HFFc6 (cell line): ENCODE measurements around the gene HERC4. TPM values are rescaled to one million over a fixed set of nuclear protein-coding genes. Genes with fewer than 3 reads are reported as not detected.
A peak's percentile ranks its signal among the peaks of the same experiment; 100 is the strongest.
"Not testable (repeated sequence)": the region's sequence is repeated elsewhere in the genome, so short reads cannot be mapped to it uniquely, and the experiment has no call there.

Source experiments
- DNase-seq: peaks from one replicate; pipeline ENCODE4 v3.0.0-alpha.2; 2018
- H3K27ac Mint-ChIP-seq: 2 replicates; pipeline ENCODE4 v1.8.0; 2020; ENCODE audit warnings: mild to moderate bottlenecking, mixed read lengths
- H3K27me3 Mint-ChIP-seq: 2 replicates; pipeline ENCODE4 v1.8.0; 2021; ENCODE audit warnings: mild to moderate bottlenecking, moderate library complexity, mixed read lengths; ENCODE audit not compliant: insufficient read depth
- H3K36me3 Mint-ChIP-seq: 2 replicates; pipeline ENCODE4 v1.8.0; 2021; ENCODE audit warnings: low read depth, mixed read lengths
- H3K4me1 Mint-ChIP-seq: 2 replicates; pipeline ENCODE4 v1.8.0; 2020; ENCODE audit warnings: low read depth, mixed read lengths
- H3K4me3 Mint-ChIP-seq: 2 replicates; pipeline ENCODE4 v1.8.0; 2020; ENCODE audit warnings: mild to moderate bottlenecking, moderate library complexity, mixed read lengths
- H3K9me3 Mint-ChIP-seq: 2 replicates; pipeline ENCODE4 v1.8.0; 2020; ENCODE audit warnings: mild to moderate bottlenecking, mixed read lengths
- CTCF ChIP-seq: fragments of 200-600 bp; sonication (generic); IDR thresholded peaks from 2 replicates; pipeline ENCODE4 v1.5.0; 2021; ENCODE audit warnings: antibody characterized with exemption, mild to moderate bottlenecking
- total RNA-seq, 6 experiments: library from RNA; stranded (reverse); fragmentation: NEBNext Ultra II Directional; extraction: Animal tissue kit (Norgen Biotek cat#: 25700); gene quantifications; 2 replicates in 1 of 6; 3 replicates in 5 of 6; pipeline ENCODE4 v1.2.3, GENCODE V29; 2021

HERC4 gene
- total RNA-seq, 6 experiments from 2014 or later = 220 to 297 (median 279) TPM

GRCh38 chr10:68032113-68032512 lies 43.0 kb downstream of the HERC4 start:
- Mint-ChIP-seq H3K4me3 (no peak overlapping the region), H3K4me1 (peaks cover 23% of the 10 kb centered on the region), H3K36me3 (peaks cover 40% of the 10 kb centered on the region), H3K9me3 (no peaks in the 10 kb centered on the region), H3K27me3 (no peaks in the 10 kb centered on the region; the same call in none of the 2 replicates), H3K27ac (no peak overlapping the region)
- no peak for DNase-seq
- TF ChIP-seq CTCF = no peak

GRCh38 chr10:68027429-68027828 lies 47.7 kb downstream of the HERC4 start:
- DNase-seq = no peak
- H3K27me3 Mint-ChIP-seq = peaks cover 2% of the 10 kb centered on the region; the same call in 1 of the 2 replicates
- peaks cover 39% of the 10 kb centered on the region for H3K36me3 Mint-ChIP-seq
- peak overlapping the region; percentile 45 for H3K27ac Mint-ChIP-seq
- no peaks in the 10 kb centered on the region for H3K9me3 Mint-ChIP-seq
- H3K4me1 Mint-ChIP-seq = peaks cover 12% of the 10 kb centered on the region
- TF ChIP-seq CTCF = no peak
- H3K4me3 Mint-ChIP-seq = no peak overlapping the region

- H3K36me3 Mint-ChIP-seq = peaks cover 60% of the 10 kb centered on the region
- H3K4me3 Mint-ChIP-seq = no peak overlapping the region
- peaks cover 21% of the 10 kb centered on the region for H3K4me1 Mint-ChIP-seq
- no peaks in the 10 kb centered on the region; the same call in 1 of the 2 replicates for H3K9me3 Mint-ChIP-seq
- no peak for TF ChIP-seq CTCF
- no peak for DNase-seq
- peaks cover 10% of the 10 kb centered on the region for H3K27me3 Mint-ChIP-seq
- H3K27ac Mint-ChIP-seq = peak overlapping the region; percentile 30
Observed at GRCh38 chr10:68023292-68023691, 51.8 kb downstream of the HERC4 start.

- H3K36me3 Mint-ChIP-seq = peaks cover 56% of the 10 kb centered on the region
- H3K27ac Mint-ChIP-seq, H3K9me3 Mint-ChIP-seq, H3K4me3 Mint-ChIP-seq, DNase-seq: not testable (repeated sequence)
- H3K27me3 Mint-ChIP-seq = peaks cover 10% of the 10 kb centered on the region
- peaks cover 21% of the 10 kb centered on the region for H3K4me1 Mint-ChIP-seq
Observed at GRCh38 chr10:68022324-68022723, 52.8 kb downstream of the HERC4 start.

GRCh38 chr10:68016519-68016918 lies 58.6 kb downstream of the HERC4 start:
- Mint-ChIP-seq H3K27ac (peak overlapping the region; percentile 62), H3K36me3 (peaks cover 55% of the 10 kb centered on the region), H3K27me3 (peaks cover 15% of the 10 kb centered on the region), H3K4me1 (peaks cover 17% of the 10 kb centered on the region)
- not testable (repeated sequence) for H3K4me3 Mint-ChIP-seq, H3K9me3 Mint-ChIP-seq, DNase-seq

GRCh38 chr10:68010426-68010940 lies 64.6 kb downstream of the HERC4 start:
- Mint-ChIP-seq H3K4me1 (peaks cover 26% of the 10 kb centered on the region), H3K27me3 (peaks cover 14% of the 10 kb centered on the region), H3K9me3 (no peaks in the 10 kb centered on the region), H3K27ac (peak overlapping the region; percentile 48; the same call in 1 of the 2 replicates), H3K4me3 (no peak overlapping the region), H3K36me3 (peaks cover 70% of the 10 kb centered on the region)
- no peak for TF ChIP-seq CTCF
- DNase-seq = no peak
